ENCODE results near the gene CEACAM8.
"Not testable (repeated sequence)": the region's sequence is repeated elsewhere in the genome, so short reads cannot be mapped to it uniquely, and the experiment has no call there.

Gene CEACAM8

GRCh38 chr19:42610401-42610915 lies 15.7 kb upstream of the CEACAM8 start:
- H3K79me2 ChIP-seq (ENCODE audit: control insufficient read depth, insufficient read depth, low read length, unreplicated experiment); H3K36me3 ChIP-seq (ENCODE audit: insufficient read depth, low read length); H3K4me3 ChIP-seq (ENCODE audit: low read depth, low read length); H2AFZ ChIP-seq (ENCODE audit: low read length, unreplicated experiment); H3K27ac ChIP-seq (ENCODE audit: low read depth, low read length); H3K4me1 ChIP-seq (ENCODE audit: control insufficient read depth, insufficient read depth, low read length, unreplicated experiment): not testable (repeated sequence)
- H3K27me3 ChIP-seq (ENCODE audit: insufficient read depth, low read length) = peaks cover 19% of the 10 kb centered on the region

- H3K79me2 ChIP-seq (ENCODE audit: control insufficient read depth, insufficient read depth, low read length, unreplicated experiment) = no peaks in the 10 kb centered on the region
- H3K36me3 ChIP-seq (ENCODE audit: insufficient read depth, low read length) = no peaks in the 10 kb centered on the region
- no peaks in the 10 kb centered on the region for H3K4me1 ChIP-seq (ENCODE audit: control insufficient read depth, insufficient read depth, low read length, unreplicated experiment)
- H3K27me3 ChIP-seq (ENCODE audit: insufficient read depth, low read length) = peaks cover 15% of the 10 kb centered on the region
- H3K27ac ChIP-seq (ENCODE audit: low read depth, low read length) = no peak overlapping the region
- no peak overlapping the region for H3K4me3 ChIP-seq (ENCODE audit: low read depth, low read length)
- H2AFZ ChIP-seq (ENCODE audit: low read length, unreplicated experiment) = no peak overlapping the region
Observed at GRCh38 chr19:42606660-42607351, 12.1 kb upstream of the CEACAM8 start.

GRCh38 chr19:42601811-42602443 lies 7.2 kb upstream of the CEACAM8 start:
- Histone ChIP-seq H3K4me1 (ENCODE audit: control insufficient read depth, insufficient read depth, low read length, unreplicated experiment) (no peaks in the 10 kb centered on the region), H2AFZ (ENCODE audit: low read length, unreplicated experiment) (no peak overlapping the region), H3K79me2 (ENCODE audit: control insufficient read depth, insufficient read depth, low read length, unreplicated experiment) (no peaks in the 10 kb centered on the region), H3K4me3 (ENCODE audit: low read depth, low read length) (no peak overlapping the region), H3K27ac (ENCODE audit: low read depth, low read length) (no peak overlapping the region), H3K27me3 (ENCODE audit: insufficient read depth, low read length) (peaks cover 19% of the 10 kb centered on the region), H3K36me3 (ENCODE audit: insufficient read depth, low read length) (no peaks in the 10 kb centered on the region)

GRCh38 chr19:42596391-42597072 lies 1.8 kb upstream of the CEACAM8 start:
- Histone ChIP-seq H2AFZ (ENCODE audit: low read length, unreplicated experiment) (no peak overlapping the region), H3K4me1 (ENCODE audit: control insufficient read depth, insufficient read depth, low read length, unreplicated experiment) (no peaks in the 10 kb centered on the region), H3K79me2 (ENCODE audit: control insufficient read depth, insufficient read depth, low read length, unreplicated experiment) (no peaks in the 10 kb centered on the region), H3K27me3 (ENCODE audit: insufficient read depth, low read length) (peaks cover 4% of the 10 kb centered on the region; the same call in 1 of the 2 replicates), H3K27ac (ENCODE audit: low read depth, low read length) (no peak overlapping the region), H3K4me3 (ENCODE audit: low read depth, low read length) (no peak overlapping the region), H3K36me3 (ENCODE audit: insufficient read depth, low read length) (no peaks in the 10 kb centered on the region)

GRCh38 chr19:42595550-42596172 lies 937 bp upstream of the CEACAM8 start:
- peaks cover 6% of the 10 kb centered on the region for H3K27me3 ChIP-seq (ENCODE audit: insufficient read depth, low read length)
- H3K36me3 ChIP-seq (ENCODE audit: insufficient read depth, low read length) = no peaks in the 10 kb centered on the region
- no peak overlapping the region for H3K27ac ChIP-seq (ENCODE audit: low read depth, low read length)

GRCh38 chr19:42589792-42590191 lies 4.9 kb downstream of the CEACAM8 start:
- no peaks in the 10 kb centered on the region for H3K4me1 ChIP-seq (ENCODE audit: control insufficient read depth, insufficient read depth, low read length, unreplicated experiment)
- H3K27ac ChIP-seq (ENCODE audit: low read depth, low read length) = no peak overlapping the region
- no peak overlapping the region for H2AFZ ChIP-seq (ENCODE audit: low read length, unreplicated experiment)
- peaks cover 39% of the 10 kb centered on the region for H3K27me3 ChIP-seq (ENCODE audit: insufficient read depth, low read length)
- no peaks in the 10 kb centered on the region for H3K36me3 ChIP-seq (ENCODE audit: insufficient read depth, low read length)
- no peaks in the 10 kb centered on the region for H3K79me2 ChIP-seq (ENCODE audit: control insufficient read depth, insufficient read depth, low read length, unreplicated experiment)
- no peak overlapping the region for H3K4me3 ChIP-seq (ENCODE audit: low read depth, low read length)

More at GRCh38 chr19:42595550-42596172, 937 bp upstream of the CEACAM8 start:
- no peaks in the 10 kb centered on the region for H3K4me1 ChIP-seq (ENCODE audit: control insufficient read depth, insufficient read depth, low read length, unreplicated experiment)
- H3K4me3 ChIP-seq (ENCODE audit: low read depth, low read length) = no peak overlapping the region
- no peak overlapping the region for H2AFZ ChIP-seq (ENCODE audit: low read length, unreplicated experiment)
- H3K79me2 ChIP-seq (ENCODE audit: control insufficient read depth, insufficient read depth, low read length, unreplicated experiment) = no peaks in the 10 kb centered on the region

GRCh38 chr19:42584466-42584865 lies 10.3 kb downstream of the CEACAM8 start:
- no peaks in the 10 kb centered on the region for H3K36me3 ChIP-seq (ENCODE audit: insufficient read depth, low read length)
- H3K4me3 ChIP-seq (ENCODE audit: low read depth, low read length) = no peak overlapping the region
- H2AFZ ChIP-seq (ENCODE audit: low read length, unreplicated experiment) = no peak overlapping the region
- H3K27ac ChIP-seq (ENCODE audit: low read depth, low read length) = no peak overlapping the region
- H3K4me1 ChIP-seq (ENCODE audit: control insufficient read depth, insufficient read depth, low read length, unreplicated experiment) = no peaks in the 10 kb centered on the region
- H3K79me2 ChIP-seq (ENCODE audit: control insufficient read depth, insufficient read depth, low read length, unreplicated experiment) = no peaks in the 10 kb centered on the region
- peaks cover 50% of the 10 kb centered on the region for H3K27me3 ChIP-seq (ENCODE audit: insufficient read depth, low read length)

GRCh38 chr19:42577016-42577415 lies 17.7 kb downstream of the CEACAM8 start:
- Histone ChIP-seq H3K36me3 (ENCODE audit: insufficient read depth, low read length) (no peaks in the 10 kb centered on the region), H3K27me3 (ENCODE audit: insufficient read depth, low read length) (peaks cover 40% of the 10 kb centered on the region), H3K27ac (ENCODE audit: low read depth, low read length) (no peak overlapping the region), H3K4me1 (ENCODE audit: control insufficient read depth, insufficient read depth, low read length, unreplicated experiment) (no peaks in the 10 kb centered on the region), H3K79me2 (ENCODE audit: control insufficient read depth, insufficient read depth, low read length, unreplicated experiment) (no peaks in the 10 kb centered on the region), H3K4me3 (ENCODE audit: low read depth, low read length) (no peak overlapping the region), H2AFZ (ENCODE audit: low read length, unreplicated experiment) (no peak overlapping the region)

GRCh38 chr19:42576241-42576640 lies 18.5 kb downstream of the CEACAM8 start:
- Histone ChIP-seq H3K79me2 (ENCODE audit: control insufficient read depth, insufficient read depth, low read length, unreplicated experiment) (no peaks in the 10 kb centered on the region), H2AFZ (ENCODE audit: low read length, unreplicated experiment) (no peak overlapping the region), H3K27ac (ENCODE audit: low read depth, low read length) (no peak overlapping the region), H3K4me1 (ENCODE audit: control insufficient read depth, insufficient read depth, low read length, unreplicated experiment) (no peaks in the 10 kb centered on the region), H3K27me3 (ENCODE audit: insufficient read depth, low read length) (peaks cover 40% of the 10 kb centered on the region), H3K36me3 (ENCODE audit: insufficient read depth, low read length) (no peaks in the 10 kb centered on the region), H3K4me3 (ENCODE audit: low read depth, low read length) (no peak overlapping the region)

GRCh38 chr19:42573642-42574041 lies 21.1 kb downstream of the CEACAM8 start:
- Histone ChIP-seq H3K79me2 (ENCODE audit: control insufficient read depth, insufficient read depth, low read length, unreplicated experiment) (no peaks in the 10 kb centered on the region), H3K27me3 (ENCODE audit: insufficient read depth, low read length) (peaks cover 28% of the 10 kb centered on the region), H3K4me1 (ENCODE audit: control insufficient read depth, insufficient read depth, low read length, unreplicated experiment) (no peaks in the 10 kb centered on the region), H3K36me3 (ENCODE audit: insufficient read depth, low read length) (no peaks in the 10 kb centered on the region), H2AFZ (ENCODE audit: low read length, unreplicated experiment) (no peak overlapping the region), H3K27ac (ENCODE audit: low read depth, low read length) (no peak overlapping the region), H3K4me3 (ENCODE audit: low read depth, low read length) (no peak overlapping the region)
